Activated CD4-positive, CD25-positive, alpha-beta regulatory T cell (primary cell): ENCODE data around the gene SNRPD2.
"Not testable (repeated sequence)": the region's sequence is repeated elsewhere in the genome, so short reads cannot be mapped to it uniquely, and the experiment has no call there.

Source experiments
- DNase-seq, 4 experiments: peaks; one replicate each; lab custom pipeline; 2025; lab: John Stamatoyannopoulos, UW

The SNRPD2 gene

GRCh38 chr19:45705115-45705514, 13.4 kb upstream of the SNRPD2 start:
- DNase-seq: no peak

GRCh38 chr19:45701676-45702075, 9.9 kb upstream of the SNRPD2 start:
- DNase-seq: no peak

GRCh38 chr19:45693106-45693788, 1.5 kb upstream of the SNRPD2 start:
- peak; percentile 46 to 78 (median 60) for DNase-seq

- peak; percentile 88 to 99 (median 98) for DNase-seq
Measured at GRCh38 chr19:45692187-45693105, 693 bp upstream of the SNRPD2 start, which contains the start of gene QPCTL. QPCTL (plus strand) TSS chr19:45692666; CDS start chr19:45692704, 38 bp downstream.

- DNase-seq: no peak
Measured at GRCh38 chr19:45687599-45687998, 4.2 kb downstream of the SNRPD2 start.

- not testable (repeated sequence) for DNase-seq
Measured at GRCh38 chr19:45685045-45685444, 6.7 kb downstream of the SNRPD2 start.

GRCh38 chr19:45682908-45683307, 8.8 kb downstream of the SNRPD2 start:
- DNase-seq: no peak

GRCh38 chr19:45682117-45682516, 9.6 kb downstream of the SNRPD2 start:
- DNase-seq: no peak

- DNase-seq: peak; percentile 62 to 78 (median 70)
Measured at GRCh38 chr19:45681391-45682015, 10.2 kb downstream of the SNRPD2 start.

- peak; percentile 62 to 82 (median 66) for DNase-seq
Measured at GRCh38 chr19:45677351-45678230, 14.2 kb downstream of the SNRPD2 start.

GRCh38 chr19:45676851-45677263, 14.9 kb downstream of the SNRPD2 start:
- peak in 3 of 4 experiments; percentile 26 to 49 (median 35) for DNase-seq

- DNase-seq: no peak
Measured at GRCh38 chr19:45674946-45675345, 16.8 kb downstream of the SNRPD2 start.

- peak; percentile 12 to 28 (median 20) for DNase-seq
Measured at GRCh38 chr19:45670670-45671453, 20.9 kb downstream of the SNRPD2 start.

- DNase-seq: no peak
Measured at GRCh38 chr19:45668342-45668871, 23.3 kb downstream of the SNRPD2 start.

- DNase-seq: peak; percentile 34 to 49 (median 46)
Measured at GRCh38 chr19:45667620-45668341, 24.0 kb downstream of the SNRPD2 start, which contains the start of gene GIPR. GIPR (plus strand) TSS chr19:45668221; CDS start chr19:45669521, 1,300 bp downstream.

- DNase-seq: no peak
Measured at GRCh38 chr19:45664575-45664974, 27.2 kb downstream of the SNRPD2 start.

- no peak for DNase-seq
Measured at GRCh38 chr19:45663800-45664199, 28.0 kb downstream of the SNRPD2 start.

- DNase-seq: no peak
Measured at GRCh38 chr19:45660636-45661035, 31.1 kb downstream of the SNRPD2 start.

GRCh38 chr19:45659096-45659729, 32.5 kb downstream of the SNRPD2 start:
- DNase-seq: no peak
